Natural killer cell (primary cell): ENCODE results near the gene C12orf76. TPM values are rescaled to one million over a fixed set of nuclear protein-coding genes. Genes with fewer than 3 reads are reported as not detected.

ENCODE experiments used
- ATAC-seq, 3 donors: fragments of 150-1000 bp in 2 of 3; fragments of 200-7000 bp in 1 of 3; cut with Tn5 transposase; 1 replicate in 1 of 3; 2 replicates in 2 of 3; pipeline ENCODE4 v1.10.0; 2021; ENCODE audit warnings: mild to moderate bottlenecking in 2 of 3, moderate library complexity in 2 of 3
- DNase-seq, 2 donors: peaks; one replicate each; pipeline versions ENCODE4 v3.0.0 to v3.0.0-alpha.2; 2013 to 2021; ENCODE audit warnings: mixed read lengths in 1 of 2
- H3K27ac ChIP-seq: one replicate; pipeline ENCODE4 v1.5.1; 2013; ENCODE audit warnings: mild to moderate bottlenecking, low read length
- H3K27me3 ChIP-seq: one replicate; pipeline ENCODE4 v1.6.1; 2013; ENCODE audit warnings: low read length; ENCODE audit not compliant: control insufficient read depth, insufficient read depth
- H3K36me3 ChIP-seq: one replicate; pipeline ENCODE4 v1.6.1; 2013; ENCODE audit warnings: low read length; ENCODE audit not compliant: control insufficient read depth, insufficient read depth
- H3K4me1 ChIP-seq: one replicate; pipeline ENCODE4 v1.6.1; 2013; ENCODE audit warnings: low read length; ENCODE audit not compliant: control insufficient read depth, insufficient read depth
- H3K4me3 ChIP-seq: one replicate; pipeline ENCODE4 v1.5.1; 2013; ENCODE audit warnings: low read length
- H3K9me3 ChIP-seq: one replicate; pipeline ENCODE4 v1.6.1; 2013; ENCODE audit warnings: low read length; ENCODE audit not compliant: control insufficient read depth, insufficient read depth
- H3K27ac Mint-ChIP-seq, 2 donors: one replicate each; pipeline ENCODE4 v1.8.0; 2022; ENCODE audit warnings: mild to moderate bottlenecking in 2 of 2, mixed read lengths in 2 of 2, moderate library complexity in 1 of 2
- H3K27me3 Mint-ChIP-seq, 2 donors: one replicate each; pipeline ENCODE4 v1.8.0; 2022; ENCODE audit warnings: low read depth in 2 of 2, mixed read lengths in 2 of 2
- H3K36me3 Mint-ChIP-seq: one replicate; pipeline ENCODE4 v1.8.0; 2022; ENCODE audit warnings: mixed read lengths
- H3K4me1 Mint-ChIP-seq, 2 donors: one replicate each; pipeline ENCODE4 v1.8.0; 2022; ENCODE audit warnings: mixed read lengths in 2 of 2
- H3K4me3 Mint-ChIP-seq: one replicate; pipeline ENCODE4 v1.8.0; 2022; ENCODE audit warnings: mild to moderate bottlenecking, moderate library complexity, mixed read lengths
- H3K9me3 Mint-ChIP-seq, 2 donors: one replicate each; pipeline ENCODE4 v1.8.0; 2022; ENCODE audit warnings: mixed read lengths in 2 of 2
- WGBS: methylation state at CpG from one replicate; pipeline ENCODE4 v1.1.7; 2013; ENCODE audit warnings: missing lambda C conversion rate; ENCODE audit not compliant: insufficient coverage; 5-methylcytosine and 5-hydroxymethylcytosine counted together
- intact Hi-C: fragments of 100-400 bp; cut with micrococcal nuclease; formaldehyde crosslinking; loops from one replicate; pipeline ENCODE4 v1.14.2; 2022
- total RNA-seq, 4 donors: library from RNA; stranded (reverse); fragments of 120-200 nt in 1 of 4; gene quantifications; one replicate each; pipeline versions ENCODE4 v1.2.3 to v1.2.4, GENCODE V29; 2013 to 2022
- TF ChIP-seq, protein P1 (sequence below): fragments of 200-600 bp; IDR thresholded peaks from one replicate; pipeline ENCODE4 v1.8.0; 2022; ENCODE audit warnings: antibody characterized with exemption

Gene C12orf76
- total RNA-seq, 3 donors from 2014 or later (not counting 1 experiment from before 2014, with no cell fraction given) = 9.9 to 12.1 (median 10.9) TPM

- WGBS = 50% methylated on average over 2 of the region's 2 CpGs
- H3K9me3 Mint-ChIP-seq = no peaks in the 10 kb centered on the region
- no peaks in the 10 kb centered on the region for H3K36me3 Mint-ChIP-seq
- H3K4me1 Mint-ChIP-seq = peaks cover 55 to 68% of the 10 kb centered on the region in 2 donors
- peaks cover 39% of the 10 kb centered on the region for H3K4me1 ChIP-seq
- peak overlapping the region; percentile 82 for H3K27ac Mint-ChIP-seq
- H3K27ac ChIP-seq = peak overlapping the region; percentile 90
- H3K9me3 ChIP-seq = no peaks in the 10 kb centered on the region
- H3K36me3 ChIP-seq = peaks cover 7% of the 10 kb centered on the region
- DNase-seq (no peak), ATAC-seq (no peak)
- no peaks in the 10 kb centered on the region for H3K27me3 ChIP-seq
- intact Hi-C loops = loop anchor here (5.0 to 10.0 kb wide), 5 partner anchors 51 to 424 kb away; partner anchors contain the start of genes C12orf76, FAM222A, GLTP and MMAB
- peak overlapping the region; percentile 89 for H3K4me3 Mint-ChIP-seq
- peak overlapping the region; percentile 93 for H3K4me3 ChIP-seq
- H3K27me3 Mint-ChIP-seq = no peaks in the 10 kb centered on the region
- TF ChIP-seq, protein P1, sequence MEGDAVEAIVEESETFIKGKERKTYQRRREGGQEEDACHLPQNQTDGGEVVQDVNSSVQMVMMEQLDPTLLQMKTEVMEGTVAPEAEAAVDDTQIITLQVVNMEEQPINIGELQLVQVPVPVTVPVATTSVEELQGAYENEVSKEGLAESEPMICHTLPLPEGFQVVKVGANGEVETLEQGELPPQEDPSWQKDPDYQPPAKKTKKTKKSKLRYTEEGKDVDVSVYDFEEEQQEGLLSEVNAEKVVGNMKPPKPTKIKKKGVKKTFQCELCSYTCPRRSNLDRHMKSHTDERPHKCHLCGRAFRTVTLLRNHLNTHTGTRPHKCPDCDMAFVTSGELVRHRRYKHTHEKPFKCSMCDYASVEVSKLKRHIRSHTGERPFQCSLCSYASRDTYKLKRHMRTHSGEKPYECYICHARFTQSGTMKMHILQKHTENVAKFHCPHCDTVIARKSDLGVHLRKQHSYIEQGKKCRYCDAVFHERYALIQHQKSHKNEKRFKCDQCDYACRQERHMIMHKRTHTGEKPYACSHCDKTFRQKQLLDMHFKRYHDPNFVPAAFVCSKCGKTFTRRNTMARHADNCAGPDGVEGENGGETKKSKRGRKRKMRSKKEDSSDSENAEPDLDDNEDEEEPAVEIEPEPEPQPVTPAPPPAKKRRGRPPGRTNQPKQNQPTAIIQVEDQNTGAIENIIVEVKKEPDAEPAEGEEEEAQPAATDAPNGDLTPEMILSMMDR = no peak
These were observed 51.9 kb downstream of the C12orf76 start for GRCh38 chr12:109996483-109996853.

- ATAC-seq = peak; percentile 67 to 83 (median 77)
These were observed 52.4 kb downstream of the C12orf76 start, which contains the start of gene GIT2 for GRCh38 chr12:109995686-109996482. GIT2 (minus strand) TSS chr12:109996368; CDS start chr12:109996224, 144 bp downstream.

DNA sequence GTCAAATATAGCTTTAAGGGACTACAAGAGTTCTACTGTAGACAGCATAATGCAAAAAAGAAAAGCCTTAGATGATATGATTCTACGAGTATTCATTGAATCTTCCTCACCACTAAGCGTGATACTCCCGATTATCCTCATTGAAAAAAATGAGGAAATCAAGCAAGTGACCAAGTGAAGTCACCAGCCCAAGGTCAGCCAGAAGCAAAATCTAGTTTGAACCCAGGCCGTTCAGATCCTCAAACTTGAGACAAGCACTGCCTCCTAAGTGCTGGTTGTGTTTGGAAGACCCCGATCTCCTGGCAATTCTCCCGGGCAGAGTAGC lies 53.0 kb downstream of the C12orf76 start:
- H3K36me3 Mint-ChIP-seq = no peaks in the 10 kb centered on the region
- TF ChIP-seq, protein P1 = no peak
- peak overlapping the region; percentile 82 for H3K27ac Mint-ChIP-seq
- Histone ChIP-seq H3K27ac (peak overlapping the region; percentile 90), H3K27me3 (no peaks in the 10 kb centered on the region), H3K4me3 (peak overlapping the region; percentile 93), H3K9me3 (no peaks in the 10 kb centered on the region), H3K36me3 (peaks cover 16% of the 10 kb centered on the region), H3K4me1 (peaks cover 29% of the 10 kb centered on the region)
- H3K9me3 Mint-ChIP-seq = no peaks in the 10 kb centered on the region
- ATAC-seq (no peak), DNase-seq (no peak)
- intact Hi-C loops = loop anchor here (5.0 to 10.0 kb wide), 5 partner anchors 52 to 423 kb away; partner anchors contain the start of genes C12orf76, FAM222A, GLTP and MMAB
- no peaks in the 10 kb centered on the region for H3K27me3 Mint-ChIP-seq
- peaks cover 52 to 68% of the 10 kb centered on the region in 2 donors for H3K4me1 Mint-ChIP-seq
- 0% methylated on average over 6 of the region's 6 CpGs for WGBS
- peak overlapping the region; percentile 89 for H3K4me3 Mint-ChIP-seq

More at GRCh38 chr12:109995686-109996482, 52.4 kb downstream of the C12orf76 start, which contains the start of gene GIT2:
- no peaks in the 10 kb centered on the region for H3K27me3 Mint-ChIP-seq
- no peaks in the 10 kb centered on the region for H3K36me3 Mint-ChIP-seq
- H3K27ac Mint-ChIP-seq = peak within 1 kb of the TSS; percentile 93 to 96
- H3K36me3 ChIP-seq = peaks cover 11% of the 10 kb centered on the region
- no peaks in the 10 kb centered on the region for H3K27me3 ChIP-seq
- H3K4me3 Mint-ChIP-seq = peak within 1 kb of the TSS; percentile 91
- intact Hi-C loops = loop anchor here (5.0 to 10.0 kb wide), 5 partner anchors 51 to 424 kb away; partner anchors contain the start of genes C12orf76, FAM222A, GLTP and MMAB
- peaks cover 53 to 67% of the 10 kb centered on the region in 2 donors for H3K4me1 Mint-ChIP-seq
- whole genome bisulfite sequencing = under 1% methylated on average over 65 of the region's 65 CpGs
- peak within 1 kb of the TSS; percentile 90 for H3K27ac ChIP-seq
- H3K9me3 Mint-ChIP-seq = no peaks in the 10 kb centered on the region
- no peaks in the 10 kb centered on the region for H3K9me3 ChIP-seq
- H3K4me1 ChIP-seq = peaks cover 35% of the 10 kb centered on the region
- peak within 1 kb of the TSS; percentile 93 for H3K4me3 ChIP-seq
- TF ChIP-seq, protein P1 = no peak
- DNase-seq = peak; percentile 89 to 98
